OCI-LY1 (cell line): Measurements from ENCODE around the gene CDKAL1.

Experiments used
- CTCF ChIP-seq: fragments of 200-600 bp; sonication (generic), shearing (Covaris generic); IDR thresholded peaks from 2 replicates; pipeline ENCODE4 v1.5.1; 2017; ENCODE audit warnings: mild to moderate bottlenecking, antibody characterized with exemption, low read length, moderate library complexity, mixed read lengths
- EZH2 ChIP-seq: fragments of 200-600 bp; sonication (generic), shearing (Covaris generic); IDR thresholded peaks from 2 replicates; pipeline ENCODE4 v1.8.0; 2017; ENCODE audit warnings: borderline replicate concordance, mixed run types, mild to moderate bottlenecking, antibody characterized with exemption, low read length, moderate library complexity, mixed read lengths

GRCh38 chr6:21071780-21072468 lies 537.7 kb downstream of the CDKAL1 start:
- TF ChIP-seq CTCF (no peak), EZH2 (no peak)
